ENCODE results near the gene LNX1. TPM values are rescaled to one million over a fixed set of nuclear protein-coding genes. Genes with fewer than 3 reads are reported as not detected.

The LNX1 gene
- total and polyA plus RNA-seq, 12 donors, result 1.2 to 8.9 (median 3.7) TPM

GRCh38 chr4:53587135-53587534 lies 4.2 kb downstream of the LNX1 start:
- Histone ChIP-seq H3K36me3 (replicated peaks in 1 of 2) (no peaks in the 10 kb centered on the region), H3K9me3 (replicated peaks in 1 of 3) (no peaks in the 10 kb centered on the region), H3K27me3 (no peaks in the 10 kb centered on the region), H3K27ac (no peak overlapping the region), H3K4me1 (replicated peaks in 1 of 2) (peaks cover 0 to under 1% of the 10 kb centered on the region in 2 donors), H3K4me3 (no peak overlapping the region)
- intact Hi-C loops (cut with DNase I), result no loop called here
- WGBS, 4 donors, result 62 to 74% (median 65%) methylated on average over 2 of the region's 2 CpGs
- DNase-seq, result no peak
- TF ChIP-seq POLR2A (IDR thresholded peaks at IDR 0.05) (no peak), CTCF (IDR thresholded peaks at IDR 0.05) (no peak)

- H3K27ac ChIP-seq, result no peak overlapping the region
- TF ChIP-seq POLR2A (IDR thresholded peaks at IDR 0.05), result no peak
- no peak for TF ChIP-seq CTCF (IDR thresholded peaks at IDR 0.05)
- H3K36me3 ChIP-seq (replicated peaks in 1 of 2), result no peaks in the 10 kb centered on the region
- DNase-seq, result no peak
- no peak overlapping the region for H3K4me3 ChIP-seq
- 82 to 88% (median 86%) methylated on average over 6 of the region's 6 CpGs for WGBS, 4 donors
- H3K27me3 ChIP-seq, result no peaks in the 10 kb centered on the region
- H3K9me3 ChIP-seq (replicated peaks in 1 of 3), result no peaks in the 10 kb centered on the region
- intact Hi-C loops (cut with DNase I), result no loop called here
- H3K4me1 ChIP-seq (replicated peaks in 1 of 2), result no peaks in the 10 kb centered on the region
Observed at GRCh38 chr4:53586121-53586816, 5.0 kb downstream of the LNX1 start.

- TF ChIP-seq CTCF (IDR thresholded peaks at IDR 0.05), result no peak
- TF ChIP-seq POLR2A (IDR thresholded peaks at IDR 0.05), result no peak
- Histone ChIP-seq H3K27ac (no peak overlapping the region), H3K9me3 (replicated peaks in 1 of 3) (no peaks in the 10 kb centered on the region), H3K4me1 (replicated peaks in 1 of 2) (no peaks in the 10 kb centered on the region), H3K4me3 (no peak overlapping the region), H3K27me3 (no peaks in the 10 kb centered on the region), H3K36me3 (replicated peaks in 1 of 2) (no peaks in the 10 kb centered on the region)
- DNase-seq, result no peak
- 76 to 84% (median 80%) methylated on average over 4 of the region's 4 CpGs for WGBS, 4 donors
- intact Hi-C loops (cut with DNase I), result no loop called here
Observed at GRCh38 chr4:53584658-53585057, 6.6 kb downstream of the LNX1 start.

- Histone ChIP-seq H3K4me3 (no peak overlapping the region), H3K4me1 (replicated peaks in 1 of 2) (no peaks in the 10 kb centered on the region), H3K27ac (no peak overlapping the region), H3K9me3 (replicated peaks in 1 of 3) (no peaks in the 10 kb centered on the region), H3K36me3 (replicated peaks in 1 of 2) (no peaks in the 10 kb centered on the region), H3K27me3 (no peaks in the 10 kb centered on the region)
- DNase-seq, result no peak
- 84 to 89% (median 87%) methylated on average over 3 of the region's 3 CpGs for WGBS, 4 donors
- TF ChIP-seq POLR2A (IDR thresholded peaks at IDR 0.05) (no peak), CTCF (IDR thresholded peaks at IDR 0.05) (no peak)
- intact Hi-C loops (cut with DNase I), result no loop called here
Observed at GRCh38 chr4:53583513-53583912, 7.8 kb downstream of the LNX1 start.
